ENCODE measurements around the gene UBXN6. TPM values are rescaled to one million over a fixed set of nuclear protein-coding genes. Genes with fewer than 3 reads are reported as not detected.

The UBXN6 gene
- total RNA-seq, 6 donors from 2014 or later, result 48.1 to 186 (median 111) TPM

DNA sequence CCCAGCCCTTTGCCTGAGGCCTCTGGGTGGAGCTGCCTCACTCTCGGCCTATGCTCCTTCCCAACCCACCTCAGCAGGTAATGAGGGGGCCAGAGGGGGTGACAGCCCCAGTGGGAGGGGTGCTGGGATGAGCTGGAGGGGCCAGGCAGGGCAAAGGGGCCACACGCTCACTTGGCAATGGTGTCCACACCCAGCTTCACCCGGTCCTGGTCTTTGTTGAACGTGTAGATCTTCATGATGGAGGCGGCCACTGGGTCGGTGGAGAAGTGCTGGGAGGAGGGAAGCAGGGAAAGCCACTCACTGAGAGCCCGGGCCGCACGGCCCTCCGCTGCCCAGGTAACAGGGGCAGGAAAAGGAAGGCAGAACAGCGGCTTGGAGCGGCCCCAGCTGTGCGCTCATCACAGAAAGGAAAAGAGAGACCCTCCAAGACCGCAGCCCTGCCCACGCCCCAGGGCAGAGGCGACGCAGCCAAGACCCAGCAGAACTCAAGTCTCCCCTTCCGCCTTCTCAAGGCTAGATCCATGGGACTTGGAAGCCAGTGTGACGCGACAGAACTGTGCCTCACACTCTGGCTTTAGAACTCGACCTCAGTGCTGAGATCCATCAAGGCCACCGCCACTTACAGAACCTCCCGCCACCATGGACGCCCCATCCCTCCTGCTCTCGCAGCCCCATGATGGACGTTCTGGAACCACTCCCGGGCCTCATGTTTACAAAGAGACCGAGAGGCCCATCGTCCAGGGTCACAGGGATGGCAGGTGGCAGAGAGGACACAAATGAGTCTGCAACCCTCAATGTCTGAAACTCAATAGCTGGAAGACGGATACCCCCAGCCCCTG lies 9.2 kb downstream of the UBXN6 start:
- Histone ChIP-seq H3K27me3 (no peaks in the 10 kb centered on the region), H3K9me3 (no peaks in the 10 kb centered on the region), H3K4me3 (no peak overlapping the region), H3K27ac (peak overlapping the region in 1 of 4 donors; percentile 22), H3K4me1 (no peaks in the 10 kb centered on the region), H3K36me3 (peaks cover 44 to 93% (median 87%) of the 10 kb centered on the region in 4 donors)
- TF ChIP-seq POLR2AphosphoS5 (IDR thresholded peaks at IDR 0.05) (no peak), POLR2A (IDR thresholded peaks at IDR 0.05) (no peak), EP300 (IDR thresholded peaks at IDR 0.05) (no peak)
- TF ChIP-seq, protein P1, sequence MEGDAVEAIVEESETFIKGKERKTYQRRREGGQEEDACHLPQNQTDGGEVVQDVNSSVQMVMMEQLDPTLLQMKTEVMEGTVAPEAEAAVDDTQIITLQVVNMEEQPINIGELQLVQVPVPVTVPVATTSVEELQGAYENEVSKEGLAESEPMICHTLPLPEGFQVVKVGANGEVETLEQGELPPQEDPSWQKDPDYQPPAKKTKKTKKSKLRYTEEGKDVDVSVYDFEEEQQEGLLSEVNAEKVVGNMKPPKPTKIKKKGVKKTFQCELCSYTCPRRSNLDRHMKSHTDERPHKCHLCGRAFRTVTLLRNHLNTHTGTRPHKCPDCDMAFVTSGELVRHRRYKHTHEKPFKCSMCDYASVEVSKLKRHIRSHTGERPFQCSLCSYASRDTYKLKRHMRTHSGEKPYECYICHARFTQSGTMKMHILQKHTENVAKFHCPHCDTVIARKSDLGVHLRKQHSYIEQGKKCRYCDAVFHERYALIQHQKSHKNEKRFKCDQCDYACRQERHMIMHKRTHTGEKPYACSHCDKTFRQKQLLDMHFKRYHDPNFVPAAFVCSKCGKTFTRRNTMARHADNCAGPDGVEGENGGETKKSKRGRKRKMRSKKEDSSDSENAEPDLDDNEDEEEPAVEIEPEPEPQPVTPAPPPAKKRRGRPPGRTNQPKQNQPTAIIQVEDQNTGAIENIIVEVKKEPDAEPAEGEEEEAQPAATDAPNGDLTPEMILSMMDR (IDR thresholded peaks at IDR 0.05), result no peak
- 86 to 89% methylated on average over 19 to 30 of the region's 30 CpGs for WGBS, 2 donors
- no peak for ATAC-seq (ENCODE audit: low FRiP score in 2 of 2)
- peak in 1 of 2 donors; percentile 71 for DNase-seq

DNA sequence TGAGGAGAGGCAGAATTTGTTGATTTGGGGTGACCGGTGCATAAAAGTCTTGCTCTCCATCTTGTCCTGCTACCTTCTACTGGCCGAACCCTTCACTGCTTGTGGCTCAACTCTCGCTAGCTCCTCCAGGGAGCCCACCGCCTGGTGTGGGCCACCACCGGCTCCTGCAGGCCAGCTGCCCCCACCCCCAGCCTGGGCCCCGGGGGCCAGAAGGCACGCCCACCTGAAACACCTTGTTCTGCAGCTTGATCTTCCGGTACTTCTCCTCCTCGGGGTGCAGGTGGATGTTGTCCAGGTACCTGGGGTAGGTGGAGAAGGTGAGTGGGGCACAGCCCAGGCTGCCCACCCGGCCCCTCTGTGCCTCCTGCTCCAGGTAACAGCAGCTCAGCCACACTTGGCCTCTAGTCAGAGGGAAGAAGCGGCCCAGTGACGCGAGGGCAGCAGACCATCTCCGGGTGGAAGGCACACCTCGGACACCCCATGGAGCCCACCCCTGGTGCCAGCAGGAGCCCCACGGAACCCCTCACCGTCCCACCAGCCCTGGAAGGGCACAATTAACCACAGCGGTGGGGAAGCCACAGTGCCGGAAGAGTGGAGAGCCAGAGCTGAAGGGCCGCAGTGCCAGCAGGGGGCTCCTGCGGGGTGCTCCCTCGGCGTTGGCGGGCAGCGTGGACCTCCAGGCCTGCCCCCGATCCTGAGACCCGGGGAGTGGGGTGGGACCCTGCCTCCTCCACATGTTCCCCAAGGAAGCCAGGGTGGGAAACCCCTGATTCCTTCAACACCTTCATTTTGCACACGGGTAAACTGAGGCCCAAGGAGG lies 10.1 kb downstream of the UBXN6 start:
- Histone ChIP-seq H3K27ac (no peak overlapping the region), H3K9me3 (no peaks in the 10 kb centered on the region), H3K27me3 (no peaks in the 10 kb centered on the region), H3K4me1 (no peaks in the 10 kb centered on the region), H3K4me3 (no peak overlapping the region), H3K36me3 (peaks cover 38 to 85% (median 79%) of the 10 kb centered on the region in 4 donors)
- DNase-seq, result peak in 1 of 2 donors; percentile 62
- WGBS, 2 donors, result 91 to 93% methylated on average over 8 to 27 of the region's 28 CpGs
- TF ChIP-seq, protein P1 (IDR thresholded peaks at IDR 0.05), result no peak
- TF ChIP-seq POLR2A (IDR thresholded peaks at IDR 0.05), result no peak
- TF ChIP-seq POLR2AphosphoS5 (IDR thresholded peaks at IDR 0.05), result no peak
- no peak for TF ChIP-seq EP300 (IDR thresholded peaks at IDR 0.05)
- no peak for ATAC-seq (ENCODE audit: low FRiP score in 2 of 2)

DNA sequence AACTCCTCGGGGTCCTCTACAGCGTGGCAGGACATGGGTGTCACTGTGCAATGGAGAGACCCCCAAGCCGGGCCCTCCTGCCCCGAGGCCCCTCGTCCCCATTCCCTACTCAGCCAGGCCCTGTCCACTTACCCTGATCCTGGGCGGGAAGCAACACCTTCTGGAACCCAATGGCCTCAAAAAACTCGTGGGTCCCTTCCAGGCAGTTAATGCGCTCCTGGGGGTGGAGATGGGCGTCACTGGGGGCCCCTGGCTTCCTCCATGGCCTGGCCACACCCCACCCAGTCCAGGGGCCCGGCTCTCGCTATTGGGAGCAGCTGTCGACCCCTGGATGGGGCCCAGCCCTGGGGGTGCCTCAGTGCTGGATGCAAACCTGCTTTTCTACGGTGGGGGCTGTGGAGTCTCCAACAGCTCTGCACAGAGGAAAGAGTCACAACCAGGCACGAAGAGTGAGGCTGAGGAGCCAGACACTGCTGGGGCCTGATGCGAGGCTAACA lies 10.8 kb downstream of the UBXN6 start:
- 85 to 92% methylated on average over 4 to 15 of the region's 15 CpGs for WGBS, 2 donors
- H3K36me3 ChIP-seq, result peaks cover 34 to 77% (median 71%) of the 10 kb centered on the region in 4 donors
- H3K27ac ChIP-seq, result no peak overlapping the region
- H3K9me3 ChIP-seq, result no peaks in the 10 kb centered on the region
- no peak overlapping the region for H3K4me3 ChIP-seq
- ATAC-seq (ENCODE audit: low FRiP score in 2 of 2) (no peak), DNase-seq (peak in 1 of 2 donors; percentile 54)
- no peaks in the 10 kb centered on the region for H3K27me3 ChIP-seq
- TF ChIP-seq EP300 (IDR thresholded peaks at IDR 0.05) (no peak), POLR2A (IDR thresholded peaks at IDR 0.05) (no peak), POLR2AphosphoS5 (IDR thresholded peaks at IDR 0.05) (no peak)
- TF ChIP-seq, protein P1 (IDR thresholded peaks at IDR 0.05), result no peak
- H3K4me1 ChIP-seq, result no peaks in the 10 kb centered on the region

DNA sequence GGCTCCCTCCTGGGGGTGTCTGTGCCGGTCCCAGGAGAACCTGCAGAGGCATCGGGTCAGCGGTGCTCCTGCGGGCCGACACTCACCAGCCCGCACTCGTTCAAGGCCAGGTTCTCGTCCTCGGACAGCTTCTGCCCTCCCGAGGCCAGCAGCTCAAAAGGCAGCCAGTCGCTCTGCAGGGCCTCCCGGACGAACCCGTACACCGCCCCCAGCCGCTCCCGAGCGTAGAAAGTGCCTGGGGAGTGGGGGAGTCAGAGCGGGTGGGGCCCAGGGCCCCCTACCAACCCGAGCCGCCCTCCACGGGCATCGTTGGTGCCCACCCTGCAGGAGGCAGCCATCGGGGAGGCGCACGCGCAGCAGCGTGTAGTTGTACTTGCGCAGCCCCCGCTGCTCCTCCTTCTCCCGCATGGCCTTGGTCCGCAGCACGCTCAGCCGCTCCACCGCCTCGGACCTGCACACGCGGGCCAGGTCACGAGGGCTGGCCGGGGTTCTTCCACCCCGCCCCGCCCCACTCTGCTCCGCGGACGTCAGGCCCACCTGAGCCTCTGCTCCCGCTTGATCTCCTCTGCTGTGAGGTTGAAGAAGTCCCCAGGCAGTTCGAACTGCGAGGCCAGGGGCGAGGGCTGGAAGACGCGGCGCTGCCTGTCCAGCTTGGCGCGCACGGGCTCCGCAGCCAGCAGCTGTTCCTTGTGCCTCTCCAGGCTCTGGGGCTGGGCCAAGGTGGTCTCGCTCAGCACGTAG lies 11.5 kb downstream of the UBXN6 start:
- Histone ChIP-seq H3K27ac (no peak overlapping the region), H3K9me3 (no peaks in the 10 kb centered on the region), H3K36me3 (peaks cover 29 to 71% (median 65%) of the 10 kb centered on the region in 4 donors), H3K4me1 (no peaks in the 10 kb centered on the region), H3K27me3 (no peaks in the 10 kb centered on the region), H3K4me3 (no peak overlapping the region)
- 94 to 98% methylated on average over 28 to 54 of the region's 58 CpGs for WGBS, 2 donors
- ATAC-seq (ENCODE audit: low FRiP score in 2 of 2) (peak in 1 of 2 donors; percentile 4), DNase-seq (peak in 1 of 2 donors; percentile 81)
- TF ChIP-seq, protein P1 (IDR thresholded peaks at IDR 0.05), result no peak
- TF ChIP-seq EP300 (IDR thresholded peaks at IDR 0.05), result no peak
